Mammary epithelial cell (primary cell): ENCODE results near the gene CYB561.

Source experiments
- CTCF ChIP-seq, 2 donors: IDR thresholded peaks in 1 of 2; conservative IDR thresholded peaks in 1 of 2; 2 replicates each; pipeline ENCODE4 v1.5.1; 2011 to 2012; ENCODE audit warnings: inconsistent platforms in 2 of 2, low read length in 2 of 2, mild to moderate bottlenecking in 2 of 2, control low read depth in 1 of 2, low read depth in 1 of 2; ENCODE audit not compliant: insufficient read depth in 1 of 2; ENCODE audit errors: extremely low read depth in 1 of 2
- EZH2 ChIP-seq: IDR thresholded peaks from 2 replicates; pipeline ENCODE4 v1.6.1; 2012; ENCODE audit warnings: low read length, inconsistent platforms, borderline replicate concordance

- no peak for TF ChIP-seq EZH2
- no peak for TF ChIP-seq CTCF (conservative IDR thresholded peaks at IDR 0.05 in 1 of 2, IDR thresholded peaks at IDR 0.05 in 1 of 2; ENCODE audit: extremely low read depth in 1 of 2, insufficient read depth in 1 of 2, low read depth in 1 of 2, low read length in 2 of 2)
These were observed 6.4 kb downstream of the CYB561 start for GRCh38 chr17:63439687-63440086.
